Measurements from ENCODE around the gene CCSER1.
A peak's percentile ranks its signal among the peaks of the same experiment; 100 is the strongest.
"Not testable (repeated sequence)": the region's sequence is repeated elsewhere in the genome, so short reads cannot be mapped to it uniquely, and the experiment has no call there.

CCSER1 gene

GRCh38 chr4:91064157-91064853 is 937.1 kb downstream of the CCSER1 start:
- DNase-seq (ENCODE audit: low spot score): no peak

GRCh38 chr4:91065117-91065516 is 937.9 kb downstream of the CCSER1 start:
- no peak for DNase-seq (ENCODE audit: low spot score)

GRCh38 chr4:91070736-91071135 is 943.5 kb downstream of the CCSER1 start:
- no peak for DNase-seq (ENCODE audit: low spot score)

GRCh38 chr4:91076147-91076546 is 949.0 kb downstream of the CCSER1 start:
- DNase-seq (ENCODE audit: low spot score): no peak

GRCh38 chr4:91085961-91086360 is 958.8 kb downstream of the CCSER1 start:
- DNase-seq (ENCODE audit: low spot score): no peak

- no peak for DNase-seq (ENCODE audit: low spot score)
These were observed 960.5 kb downstream of the CCSER1 start for GRCh38 chr4:91087743-91088142.

- DNase-seq (ENCODE audit: low spot score): no peak
These were observed 962.0 kb downstream of the CCSER1 start for GRCh38 chr4:91089178-91089577.

- no peak for DNase-seq (ENCODE audit: low spot score)
These were observed 965.3 kb downstream of the CCSER1 start for GRCh38 chr4:91092398-91092980.

- DNase-seq (ENCODE audit: low spot score): not testable (repeated sequence)
These were observed 967.0 kb downstream of the CCSER1 start for GRCh38 chr4:91094220-91094619.

GRCh38 chr4:91099666-91100065 is 972.5 kb downstream of the CCSER1 start:
- no peak for DNase-seq (ENCODE audit: low spot score)

GRCh38 chr4:91108751-91109150 is 981.6 kb downstream of the CCSER1 start:
- no peak for DNase-seq (ENCODE audit: low spot score)

- DNase-seq (ENCODE audit: low spot score): no peak
These were observed 984.4 kb downstream of the CCSER1 start for GRCh38 chr4:91111556-91111955.

GRCh38 chr4:91113130-91113706 is 986.0 kb downstream of the CCSER1 start:
- peak; percentile 4 for DNase-seq (ENCODE audit: low spot score)

GRCh38 chr4:91114386-91114785 is 987.2 kb downstream of the CCSER1 start:
- no peak for DNase-seq (ENCODE audit: low spot score)

GRCh38 chr4:91116861-91117260 is 989.7 kb downstream of the CCSER1 start:
- DNase-seq (ENCODE audit: low spot score): peak; percentile 3

GRCh38 chr4:91118597-91118996 is 991.4 kb downstream of the CCSER1 start:
- no peak for DNase-seq (ENCODE audit: low spot score)

GRCh38 chr4:91123742-91124141 is 996.5 kb downstream of the CCSER1 start:
- DNase-seq (ENCODE audit: low spot score): no peak

GRCh38 chr4:91127192-91127591 is 1000.0 kb downstream of the CCSER1 start:
- no peak for DNase-seq (ENCODE audit: low spot score)

- DNase-seq (ENCODE audit: low spot score): no peak
These were observed 1000.6 kb downstream of the CCSER1 start for GRCh38 chr4:91127831-91128230.

- DNase-seq (ENCODE audit: low spot score): no peak
These were observed 1001.3 kb downstream of the CCSER1 start for GRCh38 chr4:91128519-91128918.

- no peak for DNase-seq (ENCODE audit: low spot score)
These were observed 1019.9 kb downstream of the CCSER1 start for GRCh38 chr4:91147067-91147466.

- DNase-seq (ENCODE audit: low spot score): not testable (repeated sequence)
These were observed 1026.8 kb downstream of the CCSER1 start for GRCh38 chr4:91154041-91154440.

- DNase-seq (ENCODE audit: low spot score): not testable (repeated sequence)
These were observed 1040.9 kb downstream of the CCSER1 start for GRCh38 chr4:91167864-91168653.
